Activated CD8-positive, alpha-beta T cell treated with anti-CD3 and anti-CD28 coated beads for 36 hours (primary cell): Measurements from ENCODE around the gene CEP131. TPM values are rescaled to one million over a fixed set of nuclear protein-coding genes. Genes with fewer than 3 reads are reported as not detected.

ENCODE experiments used
- ATAC-seq: fragments of 200-7000 bp; cut with Tn5 transposase; one replicate; pipeline ENCODE4 v1.10.0; 2021; ENCODE audit warnings: mild to moderate bottlenecking, moderate library complexity
- CTCF ChIA-PET: fragments of 350-600 bp; sonication (Branson Sonifier 250); formaldehyde crosslinking; loops from one replicate; lab custom pipeline; 2021; ENCODE audit warnings: antibody characterized with exemption; lab: Charles Lee
- POLR2A ChIA-PET: fragments of 350-600 bp; sonication (Branson Sonifier 250); formaldehyde crosslinking; loops from one replicate; lab custom pipeline; 2021; ENCODE audit warnings: antibody characterized with exemption; lab: Charles Lee
- DNase-seq: peaks from one replicate; pipeline ENCODE4 v3.0.0-alpha.2; 2020
- H3K27ac Mint-ChIP-seq: one replicate; pipeline ENCODE4 v1.8.0; 2021; ENCODE audit warnings: mild to moderate bottlenecking, mixed read lengths
- H3K27me3 Mint-ChIP-seq: one replicate; pipeline ENCODE4 v1.8.0; 2021; ENCODE audit warnings: mixed read lengths
- H3K36me3 Mint-ChIP-seq: one replicate; pipeline ENCODE4 v1.8.0; 2021; ENCODE audit warnings: low read depth, mixed read lengths
- H3K4me1 Mint-ChIP-seq: one replicate; pipeline ENCODE4 v1.8.0; 2021; ENCODE audit warnings: low read depth, mixed read lengths
- H3K4me3 Mint-ChIP-seq: one replicate; pipeline ENCODE4 v1.8.0; 2021; ENCODE audit warnings: mild to moderate bottlenecking, moderate library complexity, mixed read lengths
- H3K9me3 Mint-ChIP-seq: one replicate; pipeline ENCODE4 v1.8.0; 2021; ENCODE audit warnings: mixed read lengths
- CTCF ChIP-seq: fragments of 200-600 bp; IDR thresholded peaks from one replicate; pipeline ENCODE4 v1.8.0; 2022; ENCODE audit warnings: antibody characterized with exemption, mild to moderate bottlenecking
- intact Hi-C: fragments of 100-400 bp; cut with micrococcal nuclease; formaldehyde crosslinking; loops from one replicate; pipeline ENCODE4 v1.10.0; 2022
- total RNA-seq, 2 experiments: library from RNA; stranded (reverse); gene quantifications; one replicate each; pipeline ENCODE4 v1.2.3, GENCODE V29; 2021

The CEP131 gene
- total RNA-seq, 2 experiments from 2014 or later, result 7.9 to 10.9 TPM

DNA sequence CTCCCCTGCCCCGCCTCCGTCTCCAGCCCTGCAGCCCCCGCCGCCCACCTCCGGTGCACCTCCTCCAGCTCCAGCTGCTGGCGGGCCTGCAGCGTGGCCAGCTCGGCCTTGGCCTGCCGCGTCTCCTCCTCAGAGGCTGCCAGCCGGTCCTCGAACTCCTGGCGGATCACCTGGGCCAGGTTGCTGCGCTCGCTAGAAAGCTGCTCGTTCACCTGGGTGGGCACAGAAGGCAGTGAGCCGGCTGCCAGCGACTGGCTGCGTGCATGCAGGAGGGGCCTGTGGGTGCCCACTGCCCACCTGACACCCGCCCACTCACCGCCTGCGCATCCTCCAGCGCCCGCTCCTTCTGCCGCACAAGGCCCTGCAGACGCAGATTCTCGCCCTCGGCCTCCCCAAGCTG lies 32.2 kb downstream of the CEP131 start:
- CTCF ChIA-PET, result no interaction called here
- Mint-ChIP-seq H3K27me3 (no peaks in the 10 kb centered on the region), H3K4me3 (no peak overlapping the region), H3K27ac (no peak overlapping the region), H3K36me3 (no peaks in the 10 kb centered on the region), H3K4me1 (no peaks in the 10 kb centered on the region), H3K9me3 (no peaks in the 10 kb centered on the region)
- POLR2A ChIA-PET, result interaction anchor here (1.3 kb wide), 1 partner anchor 10 kb away, joined by 4 read pairs; no protein-coding TSS in a partner anchor
- no peak for TF ChIP-seq CTCF
- ATAC-seq, result no peak
- intact Hi-C loops, result no loop called here
- no peak for DNase-seq

- intact Hi-C loops, result no loop called here
- Mint-ChIP-seq H3K27ac (no peak overlapping the region), H3K36me3 (no peaks in the 10 kb centered on the region), H3K27me3 (no peaks in the 10 kb centered on the region), H3K4me1 (no peaks in the 10 kb centered on the region), H3K9me3 (no peaks in the 10 kb centered on the region), H3K4me3 (no peak overlapping the region)
- ChIA-PET POLR2A (interaction anchor here (0.6 to 1.7 kb wide), 3 partner anchors 11 to 25 kb away, joined by 3 to 5 read pairs (median 4); no protein-coding TSS in a partner anchor), CTCF (no interaction called here)
- DNase-seq (no peak), ATAC-seq (no peak)
- TF ChIP-seq CTCF, result no peak
These were observed 32.9 kb downstream of the CEP131 start for GRCh38 chr17:81189670-81190530.

DNA sequence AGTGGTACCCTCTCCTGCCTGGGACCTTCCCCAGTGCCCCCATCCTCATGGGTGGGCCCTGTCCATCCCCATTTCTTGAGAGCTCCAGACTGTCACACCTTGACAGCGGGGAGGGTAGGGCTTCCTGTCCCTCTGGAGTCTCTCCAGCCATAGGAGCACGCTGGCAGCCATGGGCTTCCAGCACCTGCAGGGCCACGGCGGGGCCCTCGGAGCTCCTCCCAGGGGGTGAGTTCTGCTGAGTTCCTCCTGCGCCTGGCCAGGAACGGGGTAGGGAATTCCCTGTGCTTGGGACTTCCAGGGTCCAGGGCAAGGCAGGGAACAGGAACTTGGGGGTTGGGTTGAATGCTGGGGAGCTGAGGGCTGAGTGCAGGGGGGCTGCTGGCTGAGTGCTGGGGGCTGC lies 33.7 kb downstream of the CEP131 start:
- POLR2A ChIA-PET, result interaction anchor here (0.6 to 1.7 kb wide), 2 partner anchors 12 to 26 kb away, joined by 3 to 5 read pairs; no protein-coding TSS in a partner anchor

DNA sequence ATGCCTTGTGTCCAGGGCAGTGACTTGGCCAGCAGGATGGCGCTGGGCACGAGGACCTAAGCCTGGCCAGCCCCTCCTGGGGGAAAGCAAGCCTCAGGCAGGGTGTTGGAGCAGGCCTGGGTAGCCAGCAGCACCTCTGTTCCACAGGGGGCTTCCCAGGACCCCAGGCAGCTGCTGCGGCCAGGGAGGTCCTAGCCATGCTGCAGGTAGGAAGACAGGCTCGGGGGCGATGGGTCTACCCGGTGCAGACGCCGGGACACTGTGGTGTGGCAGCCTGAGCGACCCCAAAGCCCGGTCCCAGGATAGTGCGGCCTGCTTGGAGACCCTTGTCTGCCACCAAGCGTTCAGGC lies 34.3 kb downstream of the CEP131 start:
- intact Hi-C loops, result no loop called here
- H3K36me3 Mint-ChIP-seq, result no peaks in the 10 kb centered on the region
- no peaks in the 10 kb centered on the region for H3K4me1 Mint-ChIP-seq
- ChIA-PET CTCF (no interaction called here), POLR2A (interaction anchor here (1.7 kb wide), 1 partner anchor 12 kb away, joined by 5 read pairs; no protein-coding TSS in a partner anchor)
- DNase-seq (no peak), ATAC-seq (no peak)
- H3K4me3 Mint-ChIP-seq, result no peak overlapping the region
- TF ChIP-seq CTCF, result no peak
- no peaks in the 10 kb centered on the region for H3K9me3 Mint-ChIP-seq
- H3K27ac Mint-ChIP-seq, result no peak overlapping the region
- H3K27me3 Mint-ChIP-seq, result no peaks in the 10 kb centered on the region

More for the DNA sequence above, 33.7 kb downstream of the CEP131 start:
- Mint-ChIP-seq H3K36me3 (no peaks in the 10 kb centered on the region), H3K9me3 (no peaks in the 10 kb centered on the region), H3K27me3 (no peaks in the 10 kb centered on the region), H3K4me3 (no peak overlapping the region), H3K27ac (no peak overlapping the region), H3K4me1 (no peaks in the 10 kb centered on the region)
- DNase-seq, result no peak
- CTCF ChIA-PET, result no interaction called here
- no peak for ATAC-seq
- no peak for TF ChIP-seq CTCF
- intact Hi-C loops, result no loop called here
